T47D (cell line): ENCODE measurements around the gene P4HA1.

Experiments
- DNase-seq, 2 experiments: peaks; one replicate each; pipeline versions ENCODE4 v3.0.0 to v3.0.0-alpha.2; 2011 to 2012; ENCODE audit warnings: low read depth in 1 of 2, low spot score in 1 of 2
- JUND ChIP-seq: IDR thresholded peaks from 2 replicates; pipeline ENCODE4 v1.6.1; 2012; ENCODE audit warnings: low read depth
- in situ Hi-C: cut with HindIII; loops from 2 replicates; pipeline ENCODE4 v1.10.0; 2016; ENCODE audit warnings: low sequenced_read_pairs, low pct_unique_long_range_greater_than_20kb

Gene P4HA1

GRCh38 chr10:73086816-73087215 lies 9.8 kb downstream of the P4HA1 start:
- in situ Hi-C loops: no loop called here
- DNase-seq: peak in 1 of 2 experiments; percentile 48

GRCh38 chr10:73084209-73084608 lies 12.5 kb downstream of the P4HA1 start:
- DNase-seq: no peak
- TF ChIP-seq JUND: no peak
- in situ Hi-C loops: no loop called here

More at GRCh38 chr10:73086816-73087215, 9.8 kb downstream of the P4HA1 start:
- no peak for TF ChIP-seq JUND

- no peak for DNase-seq
- in situ Hi-C loops: no loop called here
- no peak for TF ChIP-seq JUND
Observed at GRCh38 chr10:73083221-73083620, 13.4 kb downstream of the P4HA1 start.

GRCh38 chr10:73079779-73080541 lies 16.7 kb downstream of the P4HA1 start:
- DNase-seq: no peak
- TF ChIP-seq JUND: no peak
- in situ Hi-C loops: no loop called here

GRCh38 chr10:73076360-73077183 lies 20.1 kb downstream of the P4HA1 start:
- no peak for TF ChIP-seq JUND
- in situ Hi-C loops: no loop called here
- DNase-seq: no peak

- no peak for DNase-seq
- in situ Hi-C loops: no loop called here
- no peak for TF ChIP-seq JUND
Observed at GRCh38 chr10:73075829-73076228, 20.8 kb downstream of the P4HA1 start.

- TF ChIP-seq JUND: no peak
- in situ Hi-C loops: no loop called here
- DNase-seq: no peak
Observed at GRCh38 chr10:73073627-73074026, 23.0 kb downstream of the P4HA1 start.

GRCh38 chr10:73065441-73065840 lies 31.2 kb downstream of the P4HA1 start:
- no peak for DNase-seq
- TF ChIP-seq JUND: no peak
- in situ Hi-C loops: no loop called here

GRCh38 chr10:73061743-73062142 lies 34.9 kb downstream of the P4HA1 start:
- TF ChIP-seq JUND: no peak
- in situ Hi-C loops: no loop called here

GRCh38 chr10:73060738-73061635 lies 35.7 kb downstream of the P4HA1 start:
- peak; percentile 13 to 40 for DNase-seq
- no peak for TF ChIP-seq JUND
- in situ Hi-C loops: no loop called here

More at GRCh38 chr10:73061743-73062142, 34.9 kb downstream of the P4HA1 start:
- no peak for DNase-seq

- in situ Hi-C loops: no loop called here
- DNase-seq: no peak
- no peak for TF ChIP-seq JUND
Observed at GRCh38 chr10:73060173-73060572, 36.5 kb downstream of the P4HA1 start.

- TF ChIP-seq JUND: no peak
- in situ Hi-C loops: no loop called here
Observed at GRCh38 chr10:73058057-73058591, 38.5 kb downstream of the P4HA1 start.

GRCh38 chr10:73054286-73054685 lies 42.4 kb downstream of the P4HA1 start:
- in situ Hi-C loops: no loop called here
- TF ChIP-seq JUND: no peak
- DNase-seq: no peak

More at GRCh38 chr10:73058057-73058591, 38.5 kb downstream of the P4HA1 start:
- DNase-seq: no peak
